GM12873 (cell line): ENCODE results near the gene ALG9.

ENCODE experiments used
- TF ChIP-seq, protein P1 (sequence below): IDR thresholded peaks from 2 replicates; pipeline ENCODE4 v1.5.1; 2012; ENCODE audit warnings: low read depth, mild to moderate bottlenecking, moderate library complexity, low read length, control low read depth; ENCODE audit not compliant: insufficient read depth; ENCODE audit errors: missing control alignments

The ALG9 gene

DNA sequence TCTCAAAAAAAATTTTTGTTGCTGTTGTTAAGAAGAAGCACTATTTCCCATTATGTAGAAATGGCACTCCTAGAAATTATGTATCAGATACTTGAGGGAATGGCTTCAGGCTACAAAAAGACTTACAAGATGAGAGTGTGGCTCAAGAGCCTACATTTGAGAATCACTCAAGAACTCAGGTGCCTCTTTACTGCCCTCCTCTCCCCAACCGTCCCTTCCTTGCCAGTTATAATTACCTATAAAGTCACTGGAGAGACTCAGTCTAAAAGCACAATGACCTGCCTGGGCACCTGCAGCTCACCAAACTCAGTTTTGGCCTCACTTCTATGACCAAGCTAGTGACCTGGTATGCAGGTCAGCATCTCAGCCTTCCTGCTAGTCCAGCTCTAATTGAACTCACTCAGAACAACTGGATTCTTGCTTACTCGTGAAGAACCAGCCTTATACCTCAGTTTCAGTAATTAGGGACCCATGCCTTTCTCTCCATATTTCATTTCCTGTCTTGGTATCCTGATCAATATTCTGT lies 63.3 kb downstream of the ALG9 start:
- TF ChIP-seq, protein P1, sequence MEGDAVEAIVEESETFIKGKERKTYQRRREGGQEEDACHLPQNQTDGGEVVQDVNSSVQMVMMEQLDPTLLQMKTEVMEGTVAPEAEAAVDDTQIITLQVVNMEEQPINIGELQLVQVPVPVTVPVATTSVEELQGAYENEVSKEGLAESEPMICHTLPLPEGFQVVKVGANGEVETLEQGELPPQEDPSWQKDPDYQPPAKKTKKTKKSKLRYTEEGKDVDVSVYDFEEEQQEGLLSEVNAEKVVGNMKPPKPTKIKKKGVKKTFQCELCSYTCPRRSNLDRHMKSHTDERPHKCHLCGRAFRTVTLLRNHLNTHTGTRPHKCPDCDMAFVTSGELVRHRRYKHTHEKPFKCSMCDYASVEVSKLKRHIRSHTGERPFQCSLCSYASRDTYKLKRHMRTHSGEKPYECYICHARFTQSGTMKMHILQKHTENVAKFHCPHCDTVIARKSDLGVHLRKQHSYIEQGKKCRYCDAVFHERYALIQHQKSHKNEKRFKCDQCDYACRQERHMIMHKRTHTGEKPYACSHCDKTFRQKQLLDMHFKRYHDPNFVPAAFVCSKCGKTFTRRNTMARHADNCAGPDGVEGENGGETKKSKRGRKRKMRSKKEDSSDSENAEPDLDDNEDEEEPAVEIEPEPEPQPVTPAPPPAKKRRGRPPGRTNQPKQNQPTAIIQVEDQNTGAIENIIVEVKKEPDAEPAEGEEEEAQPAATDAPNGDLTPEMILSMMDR, result no peak

GRCh38 chr11:111807076-111807475 lies 64.3 kb downstream of the ALG9 start:
- TF ChIP-seq, protein P1, result no peak

GRCh38 chr11:111801135-111801534 lies 70.2 kb downstream of the ALG9 start:
- TF ChIP-seq, protein P1, result no peak

DNA sequence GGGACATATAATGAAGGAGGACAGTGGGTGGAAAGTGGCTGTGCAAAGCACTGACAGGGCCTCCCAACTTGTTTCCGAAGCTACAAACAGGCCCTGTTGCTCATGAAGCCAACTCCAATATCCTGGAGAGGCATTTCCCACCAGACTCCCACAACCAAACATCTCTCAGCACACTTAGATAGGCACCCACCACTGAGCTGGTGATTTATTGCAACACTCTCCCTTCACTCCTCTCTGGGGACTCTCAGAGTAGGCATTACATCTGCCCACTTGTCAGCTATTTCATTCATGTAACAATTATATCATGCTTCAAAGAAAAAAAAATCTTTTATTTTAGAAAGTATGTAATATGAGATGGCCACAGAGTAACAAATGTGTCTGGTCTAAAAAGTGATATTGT lies 73.1 kb downstream of the ALG9 start:
- TF ChIP-seq, protein P1, result no peak

- TF ChIP-seq, protein P1, result no peak
These were observed 74.2 kb downstream of the ALG9 start for GRCh38 chr11:111797145-111797581.

GRCh38 chr11:111796696-111797095 lies 74.7 kb downstream of the ALG9 start:
- TF ChIP-seq, protein P1, result no peak

DNA sequence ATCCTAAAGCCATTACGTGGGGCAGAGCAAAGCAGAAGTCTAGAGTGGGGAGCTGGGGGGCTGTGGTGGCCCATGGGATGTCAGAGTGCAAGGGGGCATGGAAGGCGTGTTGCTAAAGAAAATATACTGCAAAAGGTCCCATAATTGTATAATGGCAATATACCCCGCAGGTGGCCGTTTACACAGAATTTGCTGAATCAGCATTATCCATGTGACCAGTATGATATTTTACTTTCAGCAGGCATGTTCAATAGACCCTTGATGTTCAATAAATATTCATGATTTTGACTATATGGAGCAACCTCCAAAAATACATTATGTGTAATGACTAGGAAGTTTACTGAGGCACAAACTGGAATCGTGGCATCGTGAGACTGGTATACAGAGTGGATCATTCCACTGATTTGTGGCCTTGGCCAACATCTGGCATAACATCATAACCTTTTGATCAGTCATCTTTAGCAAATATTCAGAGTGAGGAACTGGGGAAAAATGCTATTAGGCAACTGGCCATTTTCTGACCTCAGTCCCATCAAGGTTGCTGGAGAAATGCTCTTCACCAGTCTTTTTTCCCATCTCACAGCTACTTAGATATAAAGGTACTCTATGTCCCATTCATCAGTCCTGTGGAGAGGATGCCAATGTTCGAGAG lies 75.9 kb downstream of the ALG9 start:
- TF ChIP-seq, protein P1, result no peak
